ENCODE measurements around the gene SSMEM1. TPM values are rescaled to one million over a fixed set of nuclear protein-coding genes. Genes with fewer than 3 reads are reported as not detected.

Gene SSMEM1
- total and polyA plus RNA-seq, 9 of the 15 experiments (the other 6 are each of a cell fraction or from before 2014, with no cell fraction given): 0.10 to 0.28 (median 0.18) TPM; not detected in 4

GRCh38 chr7:130208516-130208915 lies 856 bp downstream of the SSMEM1 start:
- no peaks in the 10 kb centered on the region for H4K20me1 ChIP-seq (replicated peaks; ENCODE audit: control insufficient read depth, insufficient read depth, low read length)
- peaks cover 4% of the 10 kb centered on the region for H3K36me3 ChIP-seq (ENCODE audit: control insufficient read depth, insufficient read depth, low read length)
- TF ChIP-seq CEBPB (tag; IDR thresholded peaks at IDR 0.05): peak; percentile 42; the same call in 1 of the 2 replicates
- no peak for TF ChIP-seq FOXA1 (IDR thresholded peaks at IDR 0.05; ENCODE audit: borderline replicate concordance)
- TF ChIP-seq ELF1 (tag; IDR thresholded peaks at IDR 0.05): peak; percentile 18; the same call in 1 of the 2 replicates
- no peak for TF ChIP-seq XRCC4 (IDR thresholded peaks at IDR 0.05; ENCODE audit: extremely low read depth, insufficient read depth, insufficient read length)
- no peak; the same call in 1 of the 2 replicates for TF ChIP-seq CEBPG (CRISPR knock-in tag; IDR thresholded peaks at IDR 0.05)
- peak in 1 of 2 experiments; percentile 49; a peak in 2 of 4 replicates for TF ChIP-seq CEBPG (tag; conservative IDR thresholded peaks at IDR 0.05 in 1 of 2, IDR thresholded peaks at IDR 0.05 in 1 of 2)
- WGBS (ENCODE audit: insufficient coverage, low coverage, missing lambda C conversion rate): 45% methylated on average over 2 of the region's 2 CpGs
- no peak for DNase-seq (ENCODE audit: extremely low read depth in 1 of 4, low spot score in 3 of 4)
- H3K79me2 ChIP-seq (ENCODE audit: control insufficient read depth, insufficient read depth, low read length): peaks cover 17% of the 10 kb centered on the region
- no peak overlapping the region for H3K9ac ChIP-seq (ENCODE audit: insufficient read depth in 1 of 2, low read depth in 2 of 2, low read length in 2 of 2)
- FAIRE-seq: no peak
- H2AFZ ChIP-seq (ENCODE audit: low read depth, low read length): peak overlapping the region; percentile 87
- intact Hi-C loops (cut with micrococcal nuclease): loop anchor here (5.0 kb wide), 1 partner anchor 121 kb away; no protein-coding TSS in a partner anchor
- ATAC-seq: no peak
- H3K27ac ChIP-seq (ENCODE audit: extremely low read depth, low read depth, low read length): peak overlapping the region; percentile 42; the same call in 1 of the 3 replicates
- no peak overlapping the region for H3K4me2 ChIP-seq (ENCODE audit: insufficient read depth, low read length)
- no peaks in the 10 kb centered on the region for H3K27me3 ChIP-seq (ENCODE audit: control insufficient read depth in 2 of 2, insufficient read depth in 2 of 2, low read length in 2 of 2)
- POLR2A ChIA-PET: interaction anchor here (0.8 to 1.6 kb wide), 3 partner anchors 10 to 23 kb away, joined by 3 to 6 read pairs (median 6); no protein-coding TSS in a partner anchor
- H3K9me1 ChIP-seq (ENCODE audit: control insufficient read depth, insufficient read depth, low read length): no peaks in the 10 kb centered on the region
- peaks cover 18 to 34% of the 10 kb centered on the region in 2 experiments for H3K4me1 ChIP-seq (replicated peaks in 1 of 2; ENCODE audit: control insufficient read depth in 2 of 2, insufficient read depth in 2 of 2, low read length in 2 of 2)
- in situ Hi-C loops (cut with MboI): no loop called here
- BruUV-seq (replicated peaks): no TSS peak
- H3K9me3 ChIP-seq (replicated peaks; ENCODE audit: control insufficient read depth, insufficient read depth, low read depth, low read length): no peaks in the 10 kb centered on the region; the same call in 1 of the 2 replicates
- H3K4me3 ChIP-seq: no peak overlapping the region
- CTCF ChIA-PET (ENCODE audit: low intra/inter-chr PET ratio): no interaction called here
